OCI-LY1 (cell line): ENCODE measurements around the gene SAXO2.

Experiments
- EZH2 ChIP-seq: fragments of 200-600 bp; sonication (generic), shearing (Covaris generic); IDR thresholded peaks from 2 replicates; pipeline ENCODE4 v1.8.0; 2017; ENCODE audit warnings: borderline replicate concordance, mixed run types, mild to moderate bottlenecking, antibody characterized with exemption, low read length, moderate library complexity, mixed read lengths
- TF ChIP-seq, protein P1 (sequence below): fragments of 200-600 bp; sonication (generic), shearing (Covaris generic); IDR thresholded peaks from 2 replicates; pipeline ENCODE4 v1.5.1; 2017; ENCODE audit warnings: mild to moderate bottlenecking, antibody characterized with exemption, low read length, moderate library complexity, mixed read lengths

GRCh38 chr15:82297546-82297945 is 34.9 kb downstream of the SAXO2 start:
- TF ChIP-seq, protein P1, sequence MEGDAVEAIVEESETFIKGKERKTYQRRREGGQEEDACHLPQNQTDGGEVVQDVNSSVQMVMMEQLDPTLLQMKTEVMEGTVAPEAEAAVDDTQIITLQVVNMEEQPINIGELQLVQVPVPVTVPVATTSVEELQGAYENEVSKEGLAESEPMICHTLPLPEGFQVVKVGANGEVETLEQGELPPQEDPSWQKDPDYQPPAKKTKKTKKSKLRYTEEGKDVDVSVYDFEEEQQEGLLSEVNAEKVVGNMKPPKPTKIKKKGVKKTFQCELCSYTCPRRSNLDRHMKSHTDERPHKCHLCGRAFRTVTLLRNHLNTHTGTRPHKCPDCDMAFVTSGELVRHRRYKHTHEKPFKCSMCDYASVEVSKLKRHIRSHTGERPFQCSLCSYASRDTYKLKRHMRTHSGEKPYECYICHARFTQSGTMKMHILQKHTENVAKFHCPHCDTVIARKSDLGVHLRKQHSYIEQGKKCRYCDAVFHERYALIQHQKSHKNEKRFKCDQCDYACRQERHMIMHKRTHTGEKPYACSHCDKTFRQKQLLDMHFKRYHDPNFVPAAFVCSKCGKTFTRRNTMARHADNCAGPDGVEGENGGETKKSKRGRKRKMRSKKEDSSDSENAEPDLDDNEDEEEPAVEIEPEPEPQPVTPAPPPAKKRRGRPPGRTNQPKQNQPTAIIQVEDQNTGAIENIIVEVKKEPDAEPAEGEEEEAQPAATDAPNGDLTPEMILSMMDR: no peak
- no peak for TF ChIP-seq EZH2
